H9 (cell line): ENCODE data around the gene CMPK2. TPM values are rescaled to one million over a fixed set of nuclear protein-coding genes. Genes with fewer than 3 reads are reported as not detected.

Source experiments
- DNase-seq: peaks from one replicate; pipeline ENCODE4 v3.0.0-alpha.2; 2017
- H2AFZ ChIP-seq: one replicate; pipeline ENCODE4 v1.6.1; 2013; ENCODE audit warnings: mild to moderate bottlenecking, low read length, control low read depth, moderate library complexity
- H2AK5ac ChIP-seq: 2 replicates; pipeline ENCODE4 v1.6.1; 2013; ENCODE audit warnings: low read length, control low read depth, mixed read lengths; ENCODE audit not compliant: insufficient read length
- H2BK120ac ChIP-seq: one replicate; pipeline ENCODE4 v1.6.1; 2013; ENCODE audit warnings: low read depth, mild to moderate bottlenecking, low read length, control low read depth, inconsistent platforms; ENCODE audit not compliant: poor library complexity, severe bottlenecking
- H2BK12ac ChIP-seq: 2 replicates; pipeline ENCODE4 v1.6.1; 2013; ENCODE audit warnings: low read length, control low read depth, mixed read lengths, low read depth; ENCODE audit not compliant: insufficient read length
- H2BK15ac ChIP-seq: 2 replicates; pipeline ENCODE4 v1.6.1; 2013; ENCODE audit warnings: low read depth, low read length, control low read depth
- H2BK20ac ChIP-seq: one replicate; pipeline ENCODE4 v1.6.1; 2013; ENCODE audit warnings: low read depth, mild to moderate bottlenecking, low read length, control low read depth, inconsistent platforms; ENCODE audit not compliant: poor library complexity, severe bottlenecking
- H2BK5ac ChIP-seq: 2 replicates; pipeline ENCODE4 v1.6.1; 2013; ENCODE audit warnings: low read length, control low read depth, mixed read lengths; ENCODE audit not compliant: insufficient read length
- H3K14ac ChIP-seq: 2 replicates; pipeline ENCODE4 v1.6.1; 2013; ENCODE audit warnings: low read length, control low read depth; ENCODE audit not compliant: insufficient read depth
- H3K18ac ChIP-seq: 2 replicates; pipeline ENCODE4 v1.6.1; 2013; ENCODE audit warnings: low read depth, mild to moderate bottlenecking, mixed read lengths, low read length, control low read depth; ENCODE audit not compliant: insufficient read length
- H3K23ac ChIP-seq: 2 replicates; pipeline ENCODE4 v1.6.1; 2013; ENCODE audit warnings: low read length, control low read depth, mixed read lengths, low read depth; ENCODE audit not compliant: insufficient read length
- H3K23me2 ChIP-seq: 2 replicates; pipeline ENCODE4 v1.6.1; 2013; ENCODE audit warnings: low read depth, mild to moderate bottlenecking, mixed read lengths, low read length, control low read depth; ENCODE audit not compliant: insufficient read length, poor library complexity, severe bottlenecking
- H3K27ac ChIP-seq: 2 replicates; pipeline ENCODE4 v1.5.1; 2013; ENCODE audit warnings: low read length, control low read depth, mixed read lengths, low read depth; ENCODE audit not compliant: insufficient read length
- H3K27me3 ChIP-seq: 2 replicates; pipeline ENCODE4 v1.6.1; 2013; ENCODE audit warnings: low read length, control low read depth, inconsistent platforms; ENCODE audit not compliant: insufficient read depth
- H3K4ac ChIP-seq: 2 replicates; pipeline ENCODE4 v1.6.1; 2013; ENCODE audit warnings: low read depth, mild to moderate bottlenecking, control low read depth, inconsistent platforms, low read length, moderate library complexity
- H3K4me1 ChIP-seq: 2 replicates; pipeline ENCODE4 v1.6.1; 2013; ENCODE audit warnings: low read length, control low read depth, inconsistent platforms; ENCODE audit not compliant: insufficient read depth
- H3K4me2 ChIP-seq: 2 replicates; pipeline ENCODE4 v1.6.1; 2013; ENCODE audit warnings: low read length, control low read depth, mixed read lengths; ENCODE audit not compliant: insufficient read length, insufficient read depth
- H3K56ac ChIP-seq: 2 replicates; pipeline ENCODE4 v1.6.1; 2013; ENCODE audit warnings: low read depth, mild to moderate bottlenecking, mixed read lengths, low read length, control low read depth; ENCODE audit not compliant: insufficient read length
- H3K79me1 ChIP-seq: 2 replicates; pipeline ENCODE4 v1.6.1; 2013; ENCODE audit warnings: low read depth, mild to moderate bottlenecking, moderate library complexity, low read length, control low read depth, inconsistent platforms; ENCODE audit not compliant: insufficient read depth, poor library complexity, severe bottlenecking
- H3K79me2 ChIP-seq: 2 replicates; pipeline ENCODE4 v1.6.1; 2013; ENCODE audit warnings: low read length, control low read depth, inconsistent platforms; ENCODE audit not compliant: insufficient read depth
- H3K9ac ChIP-seq: 2 replicates; pipeline ENCODE4 v1.6.1; 2013; ENCODE audit warnings: low read length, control low read depth, mixed read lengths; ENCODE audit not compliant: insufficient read length; ENCODE audit errors: extremely low read depth
- H3K9me3 ChIP-seq: one replicate; pipeline ENCODE4 v1.6.1; 2013; ENCODE audit warnings: low read depth, low read length, inconsistent platforms; ENCODE audit not compliant: control insufficient read depth
- H3T11ph ChIP-seq: one replicate; pipeline ENCODE4 v1.6.1; 2013; ENCODE audit warnings: mild to moderate bottlenecking, low read length, control low read depth, inconsistent platforms
- H4K20me1 ChIP-seq: one replicate; pipeline ENCODE4 v1.6.1; 2013; ENCODE audit not compliant: control insufficient read depth, insufficient read length, insufficient read depth
- H4K5ac ChIP-seq: 2 replicates; pipeline ENCODE4 v1.6.1; 2013; ENCODE audit warnings: low read depth, mild to moderate bottlenecking, mixed read lengths, low read length, control low read depth; ENCODE audit not compliant: insufficient read length
- H4K8ac ChIP-seq: replicated peaks from 2 replicates; pipeline ENCODE4 v1.6.1; 2013; ENCODE audit warnings: low read length, control low read depth, mixed read lengths, low read depth; ENCODE audit not compliant: insufficient read length
- H4K91ac ChIP-seq: 2 replicates; pipeline ENCODE4 v1.6.1; 2013; ENCODE audit warnings: low read depth, mild to moderate bottlenecking, moderate library complexity, mixed read lengths, low read length, control low read depth; ENCODE audit not compliant: insufficient read length
- H3K27ac Mint-ChIP-seq, 3 experiments: 2 replicates in 2 of 3; 3 replicates in 1 of 3; pipeline ENCODE4 v1.8.0; 2020 to 2021; ENCODE audit warnings: mixed read lengths in 3 of 3, mild to moderate bottlenecking in 1 of 3, moderate library complexity in 1 of 3
- H3K27me3 Mint-ChIP-seq: 2 replicates; pipeline ENCODE4 v1.8.0; 2021; ENCODE audit warnings: low read depth, mild to moderate bottlenecking, moderate library complexity, mixed read lengths
- H3K36me3 Mint-ChIP-seq, 3 experiments: 2 replicates in 2 of 3; 3 replicates in 1 of 3; pipeline ENCODE4 v1.8.0; 2020 to 2021; ENCODE audit warnings: low read depth in 3 of 3, mixed read lengths in 3 of 3; ENCODE audit not compliant: insufficient read depth in 1 of 3
- H3K4me1 Mint-ChIP-seq, 2 experiments: 2 replicates each; pipeline ENCODE4 v1.8.0; 2020; ENCODE audit warnings: mixed read lengths in 2 of 2
- H3K4me3 Mint-ChIP-seq, 2 experiments: 2 replicates in 1 of 2; 3 replicates in 1 of 2; pipeline ENCODE4 v1.8.0; 2020 to 2021; ENCODE audit warnings: mild to moderate bottlenecking in 2 of 2, mixed read lengths in 2 of 2, moderate library complexity in 1 of 2
- H3K9me3 Mint-ChIP-seq, 2 experiments: 2 replicates in 1 of 2; 3 replicates in 1 of 2; pipeline ENCODE4 v1.8.0; 2020; ENCODE audit warnings: mild to moderate bottlenecking in 2 of 2, mixed read lengths in 2 of 2, moderate library complexity in 1 of 2
- WGBS: extraction: QIAGEN DNeasy Blood & Tissue Kit; methylation state at CpG from one replicate; pipeline ENCODE4 v1.1.7; 2013; ENCODE audit warnings: missing lambda C conversion rate, low lambda C conversion rate, mixed read lengths; ENCODE audit not compliant: insufficient read length; ENCODE audit errors: extremely low coverage; 5-methylcytosine and 5-hydroxymethylcytosine counted together
- total RNA-seq: library from RNA; stranded (reverse); gene quantifications from 2 replicates; pipeline ENCODE4 v1.2.1, GENCODE V29; 2021
- TF ChIP-seq, protein P1 (sequence below): fragments of 200-600 bp; sonication (generic); conservative IDR thresholded peaks from 3 replicates; pipeline ENCODE4 v1.8.0; 2021; ENCODE audit warnings: antibody characterized with exemption, mild to moderate bottlenecking

Gene CMPK2
- total RNA-seq, 1 experiment from 2014 or later = 0.90 TPM

GRCh38 chr2:6832596-6833299, 33.0 kb downstream of the CMPK2 start:
- Histone ChIP-seq H3T11ph (no peak overlapping the region), H3K23ac (no peak overlapping the region), H3K9me3 (no peaks in the 10 kb centered on the region), H4K91ac (no peak overlapping the region), H2BK20ac (no peak overlapping the region), H4K5ac (no peak overlapping the region), H2BK15ac (no peak overlapping the region), H3K9ac (no peak overlapping the region), H3K18ac (no peak overlapping the region), H3K14ac (no peak overlapping the region), H3K27ac (no peak overlapping the region), H3K4ac (no peak overlapping the region), H2AK5ac (no peak overlapping the region), H4K20me1 (no peaks in the 10 kb centered on the region), H3K79me2 (no peaks in the 10 kb centered on the region), H2AFZ (no peak overlapping the region), H2BK120ac (no peak overlapping the region), H3K23me2 (no peaks in the 10 kb centered on the region), H3K27me3 (no peaks in the 10 kb centered on the region), H3K4me2 (no peak overlapping the region), H4K8ac (no peak overlapping the region), H3K4me1 (no peaks in the 10 kb centered on the region), H3K56ac (no peak overlapping the region), H2BK12ac (no peak overlapping the region), H2BK5ac (no peak overlapping the region), H3K79me1 (no peaks in the 10 kb centered on the region)
- WGBS = no CpG with 5 or more reads among the region's 2 CpGs
- H3K36me3 Mint-ChIP-seq = peaks cover 9 to 28% (median 11%) of the 10 kb centered on the region in 3 experiments
- peaks cover 40 to 46% of the 10 kb centered on the region in 2 experiments for H3K9me3 Mint-ChIP-seq
- peaks cover 4 to 6% of the 10 kb centered on the region in 2 experiments for H3K4me1 Mint-ChIP-seq
- H3K27ac Mint-ChIP-seq = no peak overlapping the region
- H3K27me3 Mint-ChIP-seq = no peaks in the 10 kb centered on the region; the same call in 1 of the 2 replicates
- TF ChIP-seq, protein P1, sequence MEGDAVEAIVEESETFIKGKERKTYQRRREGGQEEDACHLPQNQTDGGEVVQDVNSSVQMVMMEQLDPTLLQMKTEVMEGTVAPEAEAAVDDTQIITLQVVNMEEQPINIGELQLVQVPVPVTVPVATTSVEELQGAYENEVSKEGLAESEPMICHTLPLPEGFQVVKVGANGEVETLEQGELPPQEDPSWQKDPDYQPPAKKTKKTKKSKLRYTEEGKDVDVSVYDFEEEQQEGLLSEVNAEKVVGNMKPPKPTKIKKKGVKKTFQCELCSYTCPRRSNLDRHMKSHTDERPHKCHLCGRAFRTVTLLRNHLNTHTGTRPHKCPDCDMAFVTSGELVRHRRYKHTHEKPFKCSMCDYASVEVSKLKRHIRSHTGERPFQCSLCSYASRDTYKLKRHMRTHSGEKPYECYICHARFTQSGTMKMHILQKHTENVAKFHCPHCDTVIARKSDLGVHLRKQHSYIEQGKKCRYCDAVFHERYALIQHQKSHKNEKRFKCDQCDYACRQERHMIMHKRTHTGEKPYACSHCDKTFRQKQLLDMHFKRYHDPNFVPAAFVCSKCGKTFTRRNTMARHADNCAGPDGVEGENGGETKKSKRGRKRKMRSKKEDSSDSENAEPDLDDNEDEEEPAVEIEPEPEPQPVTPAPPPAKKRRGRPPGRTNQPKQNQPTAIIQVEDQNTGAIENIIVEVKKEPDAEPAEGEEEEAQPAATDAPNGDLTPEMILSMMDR = no peak
- DNase-seq = no peak
- H3K4me3 Mint-ChIP-seq = no peak overlapping the region
